SW 1271 (cell line): ENCODE results near the gene SCML2.
"Not testable (repeated sequence)": the region's sequence is repeated elsewhere in the genome, so short reads cannot be mapped to it uniquely, and the experiment has no call there.

ENCODE experiments used
- DNase-seq, 2 experiments: peaks; one replicate each; lab custom pipeline; 2025; lab: John Stamatoyannopoulos, UW

SCML2 gene

GRCh38 chrX:18354369-18355223 lies at the start of gene SCML2:
Gene SCML2 (minus strand): TSS chrX:18354688. CDS start chrX:18334071, 20,617 bp downstream.
- no peak for DNase-seq

- DNase-seq = no peak
These were observed 47.3 kb upstream of the SCML2 start for GRCh38 chrX:18401848-18402213.

- DNase-seq = no peak
These were observed 40.0 kb upstream of the SCML2 start for GRCh38 chrX:18394477-18394876.

GRCh38 chrX:18390941-18391538 lies 36.6 kb upstream of the SCML2 start:
- peak in 1 of 2 experiments; percentile 22 for DNase-seq

GRCh38 chrX:18389966-18390365 lies 35.5 kb upstream of the SCML2 start:
- DNase-seq = no peak

- DNase-seq = no peak
These were observed 23.3 kb upstream of the SCML2 start for GRCh38 chrX:18377796-18378195.

- DNase-seq = not testable (repeated sequence)
These were observed 20.8 kb upstream of the SCML2 start for GRCh38 chrX:18375131-18375805.

GRCh38 chrX:18369096-18369495 lies 14.6 kb upstream of the SCML2 start:
- DNase-seq = not testable (repeated sequence)

GRCh38 chrX:18368402-18368801 lies 13.9 kb upstream of the SCML2 start:
- no peak for DNase-seq

GRCh38 chrX:18360867-18361266 lies 6.4 kb upstream of the SCML2 start:
- no peak for DNase-seq

GRCh38 chrX:18353931-18354368 lies 538 bp downstream of the SCML2 start:
- DNase-seq = no peak

GRCh38 chrX:18351784-18352183 lies 2.7 kb downstream of the SCML2 start:
- no peak for DNase-seq

GRCh38 chrX:18348047-18348446 lies 6.4 kb downstream of the SCML2 start:
- DNase-seq = no peak

GRCh38 chrX:18309401-18309800 lies 45.1 kb downstream of the SCML2 start:
- DNase-seq = no peak

GRCh38 chrX:18297251-18297650 lies 57.2 kb downstream of the SCML2 start:
- no peak for DNase-seq

- DNase-seq = no peak
These were observed 59.6 kb downstream of the SCML2 start for GRCh38 chrX:18294893-18295292.

- DNase-seq = no peak
These were observed 63.4 kb downstream of the SCML2 start for GRCh38 chrX:18291006-18291545.

GRCh38 chrX:18290200-18290599 lies 64.3 kb downstream of the SCML2 start:
- no peak for DNase-seq

- DNase-seq = no peak
These were observed 65.8 kb downstream of the SCML2 start for GRCh38 chrX:18288716-18289115.

- DNase-seq = no peak
These were observed 68.1 kb downstream of the SCML2 start for GRCh38 chrX:18286322-18286831.

GRCh38 chrX:18278449-18278848 lies 76.0 kb downstream of the SCML2 start:
- no peak for DNase-seq

GRCh38 chrX:18272222-18272621 lies 82.3 kb downstream of the SCML2 start:
- no peak for DNase-seq
